GM12878 (cell line): ENCODE results near the gene GAL3ST2. TPM values are rescaled to one million over a fixed set of nuclear protein-coding genes. Genes with fewer than 3 reads are reported as not detected.
"Not testable (repeated sequence)": the region's sequence is repeated elsewhere in the genome, so short reads cannot be mapped to it uniquely, and the experiment has no call there.

Experiments used
- ATAC-seq: fragments of 200-7000 bp; cut with Tn5 transposase; 3 replicates; pipeline ENCODE4 v1.9.1; 2020; ENCODE audit warnings: mild to moderate bottlenecking, moderate library complexity
- BruUV-seq: library from RNA; stranded (reverse); fragments of 400-500 nt; replicated peaks from 2 replicates; lab custom pipeline; 2021; lab: Mats Ljungman, UMichigan
- CTCF ChIA-PET: fragments of 300-600 bp; sonication (Branson Sonifier 250); formaldehyde crosslinking; extraction: SDS; loops from one replicate; lab custom pipeline; 2021; ENCODE audit warnings: inconsistent platforms; lab: Yijun Ruan, JAX
- POLR2A ChIA-PET: fragments of 350-600 bp; formaldehyde crosslinking; extraction: SDS; loops from one replicate; lab custom pipeline; 2021; ENCODE audit warnings: inconsistent platforms; lab: Charles Lee
- RAD21 ChIA-PET: fragments of 300-600 bp; sonication (Branson Sonifier 250); formaldehyde crosslinking; loops from one replicate; lab custom pipeline; 2023; ENCODE audit warnings: antibody characterized with exemption; ENCODE audit not compliant: unreplicated experiment; lab: Charles Lee
- SMC1A ChIA-PET: fragments of 300-600 bp; sonication (Branson Sonifier 250); formaldehyde crosslinking; loops from one replicate; lab custom pipeline; 2023; ENCODE audit not compliant: unreplicated experiment, uncharacterized antibody; lab: Charles Lee
- DNase-seq: peaks from one replicate; pipeline ENCODE4 v3.0.0-alpha.2; 2011; ENCODE audit warnings: low read depth, low spot score
- FAIRE-seq: peaks from 3 replicates; lab custom pipeline; 2011; peaks lifted over from hg19 to GRCh38; lab: Jason Lieb, UNC
- H2AFZ ChIP-seq: 2 replicates; pipeline ENCODE4 v1.6.0; 2011; ENCODE audit warnings: low read depth, low read length, control low read depth; ENCODE audit not compliant: control insufficient read depth
- H3K27ac ChIP-seq: 2 replicates; pipeline ENCODE4 v1.5.1; 2011; ENCODE audit warnings: control low read depth; ENCODE audit not compliant: control insufficient read depth, insufficient read depth
- H3K27me3 ChIP-seq, 2 experiments: replicated peaks in 1 of 2; 2 replicates each; pipeline versions ENCODE4 v1.6.0 to v1.6.1; 2011; ENCODE audit warnings: low read length in 1 of 2; ENCODE audit not compliant: control insufficient read depth in 2 of 2, insufficient read depth in 2 of 2
- H3K36me3 ChIP-seq, 2 experiments: 2 replicates each; pipeline ENCODE4 v1.5.1; 2011; ENCODE audit warnings: low read length in 1 of 2; ENCODE audit not compliant: control insufficient read depth in 2 of 2, insufficient read depth in 2 of 2
- H3K4me1 ChIP-seq: 2 replicates; pipeline ENCODE4 v1.6.1; 2011; ENCODE audit warnings: mild to moderate bottlenecking, low read length, moderate library complexity, mixed read lengths; ENCODE audit not compliant: control insufficient read depth, insufficient read depth
- H3K4me2 ChIP-seq: 2 replicates; pipeline ENCODE4 v1.6.0; 2011; ENCODE audit warnings: control low read depth; ENCODE audit not compliant: control insufficient read depth, insufficient read depth
- H3K4me3 ChIP-seq: fragments of 200-600 bp; sonication (generic); 2 replicates; pipeline ENCODE4 v1.5.1; 2016
- H3K79me2 ChIP-seq: 2 replicates; pipeline ENCODE4 v1.6.0; 2011; ENCODE audit warnings: low read length; ENCODE audit not compliant: control insufficient read depth, insufficient read depth
- H3K9ac ChIP-seq: 2 replicates; pipeline ENCODE4 v1.8.0; 2011; ENCODE audit warnings: low read length, control low read depth, mixed read lengths; ENCODE audit not compliant: control insufficient read depth, insufficient read depth
- H3K9me3 ChIP-seq: replicated peaks from 3 replicates; pipeline ENCODE4 v1.5.1; 2011; ENCODE audit warnings: mild to moderate bottlenecking, low read length; ENCODE audit not compliant: control insufficient read depth, insufficient read depth
- H4K20me1 ChIP-seq: 2 replicates; pipeline ENCODE4 v1.6.0; 2011; ENCODE audit not compliant: control insufficient read depth, insufficient read depth
- ASH2L ChIP-seq: fragments of 300-600, 200-600 bp; sonication (generic); IDR thresholded peaks from 2 replicates; pipeline ENCODE4 v1.6.1; 2017; ENCODE audit warnings: low read depth, mild to moderate bottlenecking, borderline replicate concordance
- BACH1 ChIP-seq: fragments of 450-650 bp; IDR thresholded peaks from 2 replicates; pipeline ENCODE4 v1.6.1; 2017; ENCODE audit warnings: mild to moderate bottlenecking, borderline replicate concordance
- CHD1 ChIP-seq: IDR thresholded peaks from 2 replicates; pipeline ENCODE4 v1.6.1; 2012; ENCODE audit warnings: low read depth, low read length, improper control_type of control experiment
- IRF4 ChIP-seq: IDR thresholded peaks from 2 replicates; pipeline ENCODE4 v1.6.1; 2011; ENCODE audit warnings: low read depth, low read length
- NBN ChIP-seq: fragments of 450-650 bp; IDR thresholded peaks from 2 replicates; pipeline ENCODE4 v1.6.1; 2016
- NR2F1 ChIP-seq: fragments of 450-650 bp; conservative IDR thresholded peaks from 2 replicates; pipeline ENCODE4 v1.6.1; 2017; ENCODE audit warnings: mild to moderate bottlenecking
- RB1 ChIP-seq: fragments of 450-650 bp; formaldehyde crosslinking; IDR thresholded peaks from 2 replicates; pipeline ENCODE4 v1.6.1; 2017; ENCODE audit warnings: mild to moderate bottlenecking, borderline replicate concordance
- SIN3A ChIP-seq: IDR thresholded peaks from 2 replicates; pipeline ENCODE4 v1.6.1; 2012; ENCODE audit warnings: low read depth, low read length, improper control_type of control experiment
- SPI1 ChIP-seq: IDR thresholded peaks from 2 replicates; pipeline ENCODE4 v1.6.1; 2011; ENCODE audit warnings: low read depth, mild to moderate bottlenecking, low read length, moderate library complexity, borderline replicate concordance; ENCODE audit not compliant: insufficient read depth
- ZNF274 ChIP-seq: IDR thresholded peaks from one replicate; pipeline ENCODE4 v1.8.0; 2011; ENCODE audit not compliant: insufficient read length, insufficient read depth
- WGBS: methylation state at CpG from one replicate; pipeline ENCODE4 v1.1.6; 2016; ENCODE audit warnings: low lambda C conversion rate; ENCODE audit not compliant: insufficient replicate concordance, insufficient coverage; ENCODE audit errors: missing lambda C conversion rate; 5-methylcytosine and 5-hydroxymethylcytosine counted together
- in situ Hi-C: fragments of 300-500 bp; cut with MboI; formaldehyde crosslinking; loops from 9 replicates; pipeline ENCODE4 v1.14.3; 2018; ENCODE audit warnings: mixed read lengths
- intact Hi-C: fragments of 100-400 bp; cut with micrococcal nuclease; formaldehyde crosslinking; loops from one replicate; pipeline ENCODE4 v1.14.2; 2022; ENCODE audit not compliant: unreplicated experiment
- polyA plus RNA-seq, 11 experiments: library from polyadenylated mRNA; depleted of rRNA in 4 of 11; unstranded in 6 of 11; stranded (reverse) in 5 of 11; fragments of >200 nt; fragmentation: Nextera tagmentation in 4 of 11; fragmentation: Illumina TruSeq in 1 of 11; extraction: Ambion mirVana in 4 of 11; extraction: Trizol in 1 of 11; gene quantifications; 1 replicate in 1 of 11; 2 replicates in 10 of 11; pipeline versions ENCODE4 v1.2.1 to v1.2.3, GENCODE V29; 2011 to 2016; ENCODE audit warnings: inconsistent platforms in 2 of 11, missing spikeins in 2 of 11, low read depth in 1 of 11
- total RNA-seq, 4 experiments: library from RNA; depleted of rRNA in 3 of 4; stranded (reverse); fragments of >200 nt in 3 of 4; fragmentation: Illumina TruSeq in 1 of 4; extraction: Trizol in 1 of 4; gene quantifications; 2 replicates each; pipeline versions ENCODE4 v1.2.1 to v1.2.3, GENCODE V29; 2013 to 2021
- TF ChIP-seq, protein P1 (sequence below): IDR thresholded peaks from 2 replicates; pipeline ENCODE4 v1.6.1; 2011; ENCODE audit warnings: borderline replicate concordance, low read depth, mild to moderate bottlenecking, moderate library complexity, mixed read lengths, low read length; ENCODE audit not compliant: insufficient read depth; ENCODE audit errors: extremely low read length
- TF ChIP-seq, protein P2 (sequence below): IDR thresholded peaks from 2 replicates; pipeline ENCODE4 v1.6.1; 2012; ENCODE audit warnings: low read length, inconsistent platforms
- TF ChIP-seq, protein P3 (sequence below): fragments of 450-650 bp; IDR thresholded peaks from 2 replicates; pipeline ENCODE4 v1.6.1; 2017; ENCODE audit warnings: borderline replicate concordance

GAL3ST2 gene
- total and polyA plus RNA-seq, 10 of the 15 experiments (the other 5 are each of a cell fraction or from before 2014, with no cell fraction given) = 0.09 to 0.36 (median 0.11) TPM; not detected in 7

DNA sequence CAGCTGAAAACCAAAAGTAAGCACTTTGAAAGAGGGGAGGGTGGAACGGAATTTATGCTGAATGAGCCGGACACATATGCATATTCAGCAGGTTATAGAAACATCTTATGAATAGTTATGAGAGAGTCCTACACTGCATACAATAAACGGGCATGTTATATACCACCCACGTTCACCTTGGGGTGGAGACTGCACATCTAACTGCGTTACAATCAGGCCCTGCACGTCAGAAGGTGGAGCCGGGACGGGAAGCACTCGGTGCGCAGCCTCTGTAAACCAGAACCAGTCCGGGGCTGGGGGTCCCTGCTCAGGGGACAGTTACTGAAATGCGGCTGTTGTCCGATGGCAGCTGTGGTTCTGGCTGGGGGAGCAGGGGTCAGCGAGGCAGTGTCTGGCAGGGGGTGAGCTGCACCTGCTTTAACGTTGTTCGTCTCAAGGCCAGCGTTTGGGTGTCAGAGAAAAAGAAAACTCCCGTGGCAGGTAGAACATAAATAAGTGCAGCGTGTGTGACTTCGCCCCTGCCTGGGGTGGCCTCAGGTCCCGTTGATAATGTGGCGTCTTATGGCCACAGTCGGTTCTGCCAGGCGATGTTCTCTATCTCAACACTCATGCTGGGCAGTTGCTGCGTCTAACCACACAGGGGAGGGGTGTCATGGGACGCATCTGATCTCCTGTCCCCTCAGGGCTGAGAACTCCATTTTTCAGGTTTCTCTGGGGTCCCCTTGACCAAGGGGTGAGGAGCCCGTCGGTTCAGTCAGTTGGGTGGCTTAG lies 57.3 kb downstream of the GAL3ST2 start:
- H3K27me3 ChIP-seq, H3K4me1 ChIP-seq, H4K20me1 ChIP-seq, in situ Hi-C loops, CTCF ChIA-PET, SMC1A ChIA-PET, H3K4me3 ChIP-seq, RAD21 ChIA-PET, H3K4me2 ChIP-seq, POLR2A ChIA-PET, intact Hi-C loops, H3K36me3 ChIP-seq, FAIRE-seq, H3K9ac ChIP-seq, DNase-seq, BruUV-seq, H3K27ac ChIP-seq, H3K9me3 ChIP-seq, H2AFZ ChIP-seq, H3K79me2 ChIP-seq, ATAC-seq: not testable (repeated sequence)
- 30% methylated on average over 28 of the region's 28 CpGs for WGBS

DNA sequence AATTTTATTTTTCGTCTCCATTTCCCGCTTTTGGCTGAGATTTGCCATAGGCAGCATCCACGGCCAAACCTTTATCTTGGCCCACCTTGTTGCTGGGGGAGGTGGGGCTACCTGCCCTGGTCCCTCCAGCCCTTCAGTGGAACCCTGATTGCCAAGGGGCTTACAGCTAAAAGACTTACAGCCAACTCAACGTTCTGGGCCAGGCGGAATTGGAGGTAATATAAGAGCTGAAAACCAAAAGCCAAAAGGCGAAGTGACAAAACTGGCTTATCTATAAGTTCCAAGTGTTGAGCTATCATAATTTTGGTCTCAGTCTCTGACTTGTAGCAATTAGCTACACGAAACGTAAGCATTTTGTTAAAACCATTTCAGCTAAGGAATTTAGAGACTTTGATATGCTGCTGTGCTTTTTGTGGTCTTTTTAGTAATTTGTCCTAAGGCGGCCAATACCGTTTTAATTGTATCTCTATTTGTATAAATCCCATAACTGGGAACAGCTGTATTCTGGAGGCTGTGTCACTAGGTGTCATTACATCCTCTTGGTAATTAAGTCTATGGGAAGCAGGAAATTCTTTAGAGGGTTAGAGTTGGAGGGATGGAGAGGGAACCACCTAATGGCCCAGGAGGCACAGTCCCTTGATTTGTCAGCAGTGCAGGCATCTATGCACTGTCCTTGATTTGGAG lies 58.0 kb downstream of the GAL3ST2 start:
- ATAC-seq (no peak), DNase-seq (no peak), FAIRE-seq (no peak)
- CTCF ChIA-PET = no interaction called here
- Histone ChIP-seq H3K27ac (no peak overlapping the region), H3K36me3 (no peaks in the 10 kb centered on the region), H3K4me1 (no peaks in the 10 kb centered on the region), H3K4me3 (no peak overlapping the region), H3K9ac (no peak overlapping the region), H3K79me2 (no peaks in the 10 kb centered on the region), H3K4me2 (no peak overlapping the region), H3K9me3 (no peaks in the 10 kb centered on the region; the same call in 2 of the 3 replicates), H3K27me3 (0 out of 4 replicates have a peak, but pooled peaks cover 0 to 1% of the 10 kb centered on the region in 2 experiments), H4K20me1 (no peaks in the 10 kb centered on the region), H2AFZ (no peak overlapping the region)
- RAD21 ChIA-PET = no interaction called here
- SMC1A ChIA-PET = no interaction called here
- intact Hi-C loops = no loop called here
- WGBS = 64% methylated on average over 10 of the region's 10 CpGs
- POLR2A ChIA-PET = no interaction called here
- in situ Hi-C loops = no loop called here
- BruUV-seq = no TSS peak
- TF ChIP-seq ASH2L = no peak
- TF ChIP-seq RB1 = no peak
- TF ChIP-seq, protein P1, sequence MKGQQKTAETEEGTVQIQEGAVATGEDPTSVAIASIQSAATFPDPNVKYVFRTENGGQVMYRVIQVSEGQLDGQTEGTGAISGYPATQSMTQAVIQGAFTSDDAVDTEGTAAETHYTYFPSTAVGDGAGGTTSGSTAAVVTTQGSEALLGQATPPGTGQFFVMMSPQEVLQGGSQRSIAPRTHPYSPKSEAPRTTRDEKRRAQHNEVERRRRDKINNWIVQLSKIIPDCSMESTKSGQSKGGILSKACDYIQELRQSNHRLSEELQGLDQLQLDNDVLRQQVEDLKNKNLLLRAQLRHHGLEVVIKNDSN = no peak
- TF ChIP-seq, protein P2, sequence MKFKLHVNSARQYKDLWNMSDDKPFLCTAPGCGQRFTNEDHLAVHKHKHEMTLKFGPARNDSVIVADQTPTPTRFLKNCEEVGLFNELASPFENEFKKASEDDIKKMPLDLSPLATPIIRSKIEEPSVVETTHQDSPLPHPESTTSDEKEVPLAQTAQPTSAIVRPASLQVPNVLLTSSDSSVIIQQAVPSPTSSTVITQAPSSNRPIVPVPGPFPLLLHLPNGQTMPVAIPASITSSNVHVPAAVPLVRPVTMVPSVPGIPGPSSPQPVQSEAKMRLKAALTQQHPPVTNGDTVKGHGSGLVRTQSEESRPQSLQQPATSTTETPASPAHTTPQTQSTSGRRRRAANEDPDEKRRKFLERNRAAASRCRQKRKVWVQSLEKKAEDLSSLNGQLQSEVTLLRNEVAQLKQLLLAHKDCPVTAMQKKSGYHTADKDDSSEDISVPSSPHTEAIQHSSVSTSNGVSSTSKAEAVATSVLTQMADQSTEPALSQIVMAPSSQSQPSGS = no peak
- no peak for TF ChIP-seq IRF4
- no peak for TF ChIP-seq NR2F1
- no peak for TF ChIP-seq BACH1
- TF ChIP-seq SPI1 = no peak
- TF ChIP-seq ZNF274 = no peak
- TF ChIP-seq, protein P3, sequence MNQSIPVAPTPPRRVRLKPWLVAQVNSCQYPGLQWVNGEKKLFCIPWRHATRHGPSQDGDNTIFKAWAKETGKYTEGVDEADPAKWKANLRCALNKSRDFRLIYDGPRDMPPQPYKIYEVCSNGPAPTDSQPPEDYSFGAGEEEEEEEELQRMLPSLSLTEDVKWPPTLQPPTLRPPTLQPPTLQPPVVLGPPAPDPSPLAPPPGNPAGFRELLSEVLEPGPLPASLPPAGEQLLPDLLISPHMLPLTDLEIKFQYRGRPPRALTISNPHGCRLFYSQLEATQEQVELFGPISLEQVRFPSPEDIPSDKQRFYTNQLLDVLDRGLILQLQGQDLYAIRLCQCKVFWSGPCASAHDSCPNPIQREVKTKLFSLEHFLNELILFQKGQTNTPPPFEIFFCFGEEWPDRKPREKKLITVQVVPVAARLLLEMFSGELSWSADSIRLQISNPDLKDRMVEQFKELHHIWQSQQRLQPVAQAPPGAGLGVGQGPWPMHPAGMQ = no peak
- TF ChIP-seq CHD1 = no peak
- TF ChIP-seq NBN = no peak
- TF ChIP-seq SIN3A = no peak
